ENCODE measurements around the gene TRRAP. TPM values are rescaled to one million over a fixed set of nuclear protein-coding genes. Genes with fewer than 3 reads are reported as not detected.

The TRRAP gene
- total and polyA plus RNA-seq, 2 experiments from 2014 or later: 14.9 to 58.7 TPM

DNA sequence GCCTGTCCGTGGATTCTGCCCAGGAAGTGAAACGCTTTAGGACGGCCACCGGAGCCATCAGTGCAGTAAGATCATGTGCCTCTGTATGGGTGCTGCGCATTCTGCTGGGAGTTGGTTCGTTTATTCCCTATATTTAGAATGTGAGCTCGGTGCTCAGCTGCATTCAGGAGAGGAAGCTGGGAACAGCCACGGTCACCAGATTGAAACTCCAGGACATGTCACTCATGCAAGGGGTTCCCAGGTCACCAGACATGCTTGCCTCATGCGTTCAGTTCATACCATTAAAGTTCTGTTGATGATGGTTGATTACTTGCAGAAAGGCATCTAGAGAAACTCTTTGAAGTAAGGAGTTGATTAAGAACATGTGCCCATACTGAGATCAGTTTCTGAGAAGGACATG, 78.1 kb downstream of the TRRAP start:
- Histone ChIP-seq H3K9me2 (ENCODE audit: insufficient read depth) (no peaks in the 10 kb centered on the region), H2AFZ (no peak overlapping the region), H3K4me2 (no peak overlapping the region), H3K4me1 (ENCODE audit: insufficient read depth) (no peaks in the 10 kb centered on the region), H3K79me2 (replicated peaks; ENCODE audit: insufficient read depth) (no peaks in the 10 kb centered on the region), H4K20me1 (replicated peaks; ENCODE audit: insufficient read depth) (0 out of 2 replicates have a peak, but pooled peaks cover 3% of the 10 kb centered on the region), H3K27ac (ENCODE audit: low read depth) (no peak overlapping the region), H3K27me3 (ENCODE audit: insufficient read depth) (no peaks in the 10 kb centered on the region), H3K36me3 (ENCODE audit: insufficient read depth) (peaks cover 49% of the 10 kb centered on the region), H3F3A (replicated peaks; ENCODE audit: low read depth) (no peaks in the 10 kb centered on the region), H3K4me3 (no peak overlapping the region)
- peaks cover 91% of the 10 kb centered on the region for H3K36me3 Mint-ChIP-seq (ENCODE audit: low read depth)
- TF ChIP-seq JUNB (IDR thresholded peaks at IDR 0.05; ENCODE audit: unreplicated experiment) (no peak), EZH2 (IDR thresholded peaks at IDR 0.05; ENCODE audit: low read depth, unreplicated experiment) (no peak), STAT1 (IDR thresholded peaks at IDR 0.05; ENCODE audit: unreplicated experiment) (no peak), CREB1 (CRISPR knock-in tag; IDR thresholded peaks at IDR 0.05; ENCODE audit: low read depth) (no peak), EZH2phosphoT487 (IDR thresholded peaks at IDR 0.05; ENCODE audit: unreplicated experiment) (no peak), NANOG (IDR thresholded peaks at IDR 0.05; ENCODE audit: borderline replicate concordance) (no peak), ZNF331 (CRISPR knock-in tag; IDR thresholded peaks at IDR 0.05; ENCODE audit: low read depth) (no peak), ZNF114 (CRISPR knock-in tag; IDR thresholded peaks at IDR 0.05) (no peak), POLR2AphosphoS5 (IDR thresholded peaks at IDR 0.05; ENCODE audit: low read depth) (no peak)
- TF ChIP-seq, protein P1, sequence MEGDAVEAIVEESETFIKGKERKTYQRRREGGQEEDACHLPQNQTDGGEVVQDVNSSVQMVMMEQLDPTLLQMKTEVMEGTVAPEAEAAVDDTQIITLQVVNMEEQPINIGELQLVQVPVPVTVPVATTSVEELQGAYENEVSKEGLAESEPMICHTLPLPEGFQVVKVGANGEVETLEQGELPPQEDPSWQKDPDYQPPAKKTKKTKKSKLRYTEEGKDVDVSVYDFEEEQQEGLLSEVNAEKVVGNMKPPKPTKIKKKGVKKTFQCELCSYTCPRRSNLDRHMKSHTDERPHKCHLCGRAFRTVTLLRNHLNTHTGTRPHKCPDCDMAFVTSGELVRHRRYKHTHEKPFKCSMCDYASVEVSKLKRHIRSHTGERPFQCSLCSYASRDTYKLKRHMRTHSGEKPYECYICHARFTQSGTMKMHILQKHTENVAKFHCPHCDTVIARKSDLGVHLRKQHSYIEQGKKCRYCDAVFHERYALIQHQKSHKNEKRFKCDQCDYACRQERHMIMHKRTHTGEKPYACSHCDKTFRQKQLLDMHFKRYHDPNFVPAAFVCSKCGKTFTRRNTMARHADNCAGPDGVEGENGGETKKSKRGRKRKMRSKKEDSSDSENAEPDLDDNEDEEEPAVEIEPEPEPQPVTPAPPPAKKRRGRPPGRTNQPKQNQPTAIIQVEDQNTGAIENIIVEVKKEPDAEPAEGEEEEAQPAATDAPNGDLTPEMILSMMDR (conservative IDR thresholded peaks at IDR 0.05; ENCODE audit: low read depth in 2 of 2): no peak
- TF ChIP-seq, protein P2, sequence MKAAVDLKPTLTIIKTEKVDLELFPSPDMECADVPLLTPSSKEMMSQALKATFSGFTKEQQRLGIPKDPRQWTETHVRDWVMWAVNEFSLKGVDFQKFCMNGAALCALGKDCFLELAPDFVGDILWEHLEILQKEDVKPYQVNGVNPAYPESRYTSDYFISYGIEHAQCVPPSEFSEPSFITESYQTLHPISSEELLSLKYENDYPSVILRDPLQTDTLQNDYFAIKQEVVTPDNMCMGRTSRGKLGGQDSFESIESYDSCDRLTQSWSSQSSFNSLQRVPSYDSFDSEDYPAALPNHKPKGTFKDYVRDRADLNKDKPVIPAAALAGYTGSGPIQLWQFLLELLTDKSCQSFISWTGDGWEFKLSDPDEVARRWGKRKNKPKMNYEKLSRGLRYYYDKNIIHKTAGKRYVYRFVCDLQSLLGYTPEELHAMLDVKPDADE (IDR thresholded peaks at IDR 0.05): no peak
- TF ChIP-seq, protein P3, sequence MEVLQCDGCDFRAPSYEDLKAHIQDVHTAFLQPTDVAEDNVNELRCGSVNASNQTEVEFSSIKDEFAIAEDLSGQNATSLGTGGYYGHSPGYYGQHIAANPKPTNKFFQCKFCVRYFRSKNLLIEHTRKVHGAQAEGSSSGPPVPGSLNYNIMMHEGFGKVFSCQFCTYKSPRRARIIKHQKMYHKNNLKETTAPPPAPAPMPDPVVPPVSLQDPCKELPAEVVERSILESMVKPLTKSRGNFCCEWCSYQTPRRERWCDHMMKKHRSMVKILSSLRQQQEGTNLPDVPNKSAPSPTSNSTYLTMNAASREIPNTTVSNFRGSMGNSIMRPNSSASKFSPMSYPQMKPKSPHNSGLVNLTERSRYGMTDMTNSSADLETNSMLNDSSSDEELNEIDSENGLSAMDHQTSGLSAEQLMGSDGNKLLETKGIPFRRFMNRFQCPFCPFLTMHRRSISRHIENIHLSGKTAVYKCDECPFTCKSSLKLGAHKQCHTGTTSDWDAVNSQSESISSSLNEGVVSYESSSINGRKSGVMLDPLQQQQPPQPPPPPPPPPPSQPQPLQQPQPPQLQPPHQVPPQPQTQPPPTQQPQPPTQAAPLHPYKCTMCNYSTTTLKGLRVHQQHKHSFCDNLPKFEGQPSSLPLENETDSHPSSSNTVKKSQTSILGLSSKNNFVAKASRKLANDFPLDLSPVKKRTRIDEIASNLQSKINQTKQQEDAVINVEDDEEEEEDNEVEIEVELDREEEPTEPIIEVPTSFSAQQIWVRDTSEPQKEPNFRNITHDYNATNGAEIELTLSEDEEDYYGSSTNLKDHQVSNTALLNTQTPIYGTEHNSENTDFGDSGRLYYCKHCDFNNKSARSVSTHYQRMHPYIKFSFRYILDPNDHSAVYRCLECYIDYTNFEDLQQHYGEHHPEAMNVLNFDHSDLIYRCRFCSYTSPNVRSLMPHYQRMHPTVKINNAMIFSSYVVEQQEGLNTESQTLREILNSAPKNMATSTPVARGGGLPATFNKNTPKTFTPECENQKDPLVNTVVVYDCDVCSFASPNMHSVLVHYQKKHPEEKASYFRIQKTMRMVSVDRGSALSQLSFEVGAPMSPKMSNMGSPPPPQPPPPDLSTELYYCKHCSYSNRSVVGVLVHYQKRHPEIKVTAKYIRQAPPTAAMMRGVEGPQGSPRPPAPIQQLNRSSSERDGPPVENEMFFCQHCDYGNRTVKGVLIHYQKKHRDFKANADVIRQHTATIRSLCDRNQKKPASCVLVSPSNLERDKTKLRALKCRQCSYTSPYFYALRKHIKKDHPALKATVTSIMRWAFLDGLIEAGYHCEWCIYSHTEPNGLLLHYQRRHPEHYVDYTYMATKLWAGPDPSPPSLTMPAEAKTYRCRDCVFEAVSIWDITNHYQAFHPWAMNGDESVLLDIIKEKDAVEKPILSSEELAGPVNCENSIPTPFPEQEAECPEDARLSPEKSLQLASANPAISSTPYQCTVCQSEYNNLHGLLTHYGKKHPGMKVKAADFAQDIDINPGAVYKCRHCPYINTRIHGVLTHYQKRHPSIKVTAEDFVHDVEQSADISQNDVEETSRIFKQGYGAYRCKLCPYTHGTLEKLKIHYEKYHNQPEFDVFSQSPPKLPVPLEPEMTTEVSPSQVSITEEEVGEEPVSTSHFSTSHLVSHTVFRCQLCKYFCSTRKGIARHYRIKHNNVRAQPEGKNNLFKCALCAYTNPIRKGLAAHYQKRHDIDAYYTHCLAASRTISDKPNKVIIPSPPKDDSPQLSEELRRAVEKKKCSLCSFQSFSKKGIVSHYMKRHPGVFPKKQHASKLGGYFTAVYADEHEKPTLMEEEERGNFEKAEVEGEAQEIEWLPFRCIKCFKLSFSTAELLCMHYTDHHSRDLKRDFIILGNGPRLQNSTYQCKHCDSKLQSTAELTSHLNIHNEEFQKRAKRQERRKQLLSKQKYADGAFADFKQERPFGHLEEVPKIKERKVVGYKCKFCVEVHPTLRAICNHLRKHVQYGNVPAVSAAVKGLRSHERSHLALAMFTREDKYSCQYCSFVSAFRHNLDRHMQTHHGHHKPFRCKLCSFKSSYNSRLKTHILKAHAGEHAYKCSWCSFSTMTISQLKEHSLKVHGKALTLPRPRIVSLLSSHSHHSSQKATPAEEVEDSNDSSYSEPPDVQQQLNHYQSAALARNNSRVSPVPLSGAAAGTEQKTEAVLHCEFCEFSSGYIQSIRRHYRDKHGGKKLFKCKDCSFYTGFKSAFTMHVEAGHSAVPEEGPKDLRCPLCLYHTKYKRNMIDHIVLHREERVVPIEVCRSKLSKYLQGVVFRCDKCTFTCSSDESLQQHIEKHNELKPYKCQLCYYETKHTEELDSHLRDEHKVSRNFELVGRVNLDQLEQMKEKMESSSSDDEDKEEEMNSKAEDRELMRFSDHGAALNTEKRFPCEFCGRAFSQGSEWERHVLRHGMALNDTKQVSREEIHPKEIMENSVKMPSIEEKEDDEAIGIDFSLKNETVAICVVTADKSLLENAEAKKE (CRISPR knock-in tag; IDR thresholded peaks at IDR 0.05): no peak
- TF ChIP-seq, protein P4, sequence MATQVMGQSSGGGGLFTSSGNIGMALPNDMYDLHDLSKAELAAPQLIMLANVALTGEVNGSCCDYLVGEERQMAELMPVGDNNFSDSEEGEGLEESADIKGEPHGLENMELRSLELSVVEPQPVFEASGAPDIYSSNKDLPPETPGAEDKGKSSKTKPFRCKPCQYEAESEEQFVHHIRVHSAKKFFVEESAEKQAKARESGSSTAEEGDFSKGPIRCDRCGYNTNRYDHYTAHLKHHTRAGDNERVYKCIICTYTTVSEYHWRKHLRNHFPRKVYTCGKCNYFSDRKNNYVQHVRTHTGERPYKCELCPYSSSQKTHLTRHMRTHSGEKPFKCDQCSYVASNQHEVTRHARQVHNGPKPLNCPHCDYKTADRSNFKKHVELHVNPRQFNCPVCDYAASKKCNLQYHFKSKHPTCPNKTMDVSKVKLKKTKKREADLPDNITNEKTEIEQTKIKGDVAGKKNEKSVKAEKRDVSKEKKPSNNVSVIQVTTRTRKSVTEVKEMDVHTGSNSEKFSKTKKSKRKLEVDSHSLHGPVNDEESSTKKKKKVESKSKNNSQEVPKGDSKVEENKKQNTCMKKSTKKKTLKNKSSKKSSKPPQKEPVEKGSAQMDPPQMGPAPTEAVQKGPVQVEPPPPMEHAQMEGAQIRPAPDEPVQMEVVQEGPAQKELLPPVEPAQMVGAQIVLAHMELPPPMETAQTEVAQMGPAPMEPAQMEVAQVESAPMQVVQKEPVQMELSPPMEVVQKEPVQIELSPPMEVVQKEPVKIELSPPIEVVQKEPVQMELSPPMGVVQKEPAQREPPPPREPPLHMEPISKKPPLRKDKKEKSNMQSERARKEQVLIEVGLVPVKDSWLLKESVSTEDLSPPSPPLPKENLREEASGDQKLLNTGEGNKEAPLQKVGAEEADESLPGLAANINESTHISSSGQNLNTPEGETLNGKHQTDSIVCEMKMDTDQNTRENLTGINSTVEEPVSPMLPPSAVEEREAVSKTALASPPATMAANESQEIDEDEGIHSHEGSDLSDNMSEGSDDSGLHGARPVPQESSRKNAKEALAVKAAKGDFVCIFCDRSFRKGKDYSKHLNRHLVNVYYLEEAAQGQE (IDR thresholded peaks at IDR 0.05; ENCODE audit: unreplicated experiment): no peak
- no peak overlapping the region for H3K27ac Mint-ChIP-seq
- no peak for DNase-seq (ENCODE audit: low spot score)
- no peaks in the 10 kb centered on the region for H3K9me3 Mint-ChIP-seq
- H3K4me1 Mint-ChIP-seq: no peaks in the 10 kb centered on the region
- no peaks in the 10 kb centered on the region for H3K27me3 Mint-ChIP-seq (ENCODE audit: insufficient read depth, low read depth, poor library complexity)
- no peak overlapping the region for H3K4me3 Mint-ChIP-seq
- ATAC-seq: no peak

All from GM23338 (cell line).